HCT116 (cell line): ENCODE data around the gene RNF111. TPM values are rescaled to one million over a fixed set of nuclear protein-coding genes. Genes with fewer than 3 reads are reported as not detected.

Source experiments
- ATAC-seq: fragments of 200-7000 bp; cut with Tn5 transposase; 2 replicates; pipeline ENCODE4 v1.9.1; 2020; ENCODE audit warnings: mild to moderate bottlenecking, moderate library complexity
- BruUV-seq: library from RNA; stranded (reverse); fragments of 400-500 nt; replicated peaks from 2 replicates; lab custom pipeline; 2021; lab: Mats Ljungman, UMichigan
- CTCF ChIA-PET: fragments of 300-600 bp; sonication (Branson Sonifier 250); formaldehyde crosslinking; loops from one replicate; lab custom pipeline; 2021; ENCODE audit warnings: antibody characterized with exemption; lab: Charles Lee
- POLR2A ChIA-PET: fragments of 300-600, 350-600 bp; sonication (Branson Sonifier 250); formaldehyde crosslinking; loops from one replicate; lab custom pipeline; 2021; ENCODE audit warnings: antibody characterized with exemption; lab: Charles Lee
- RAD21 ChIA-PET, 2 experiments: fragments of 300-600 bp; sonication (Branson Sonifier 250); formaldehyde crosslinking; loops; one replicate each; lab custom pipeline; 2023; ENCODE audit warnings: low total read pairs in 2 of 2; ENCODE audit not compliant: uncharacterized antibody in 2 of 2, unreplicated experiment in 2 of 2, low non-redundant PET in 1 of 2; lab: Charles Lee
- DNase-seq: peaks from one replicate; pipeline ENCODE4 v3.0.0-alpha.2; 2010; ENCODE audit warnings: low read depth, low spot score
- H2AFZ ChIP-seq: fragments of 200-600 bp; shearing (Covaris generic), sonication (generic); 2 replicates; pipeline ENCODE4 v1.6.1; 2017; ENCODE audit warnings: low read depth, mixed run types, mixed read lengths, antibody characterized with exemption, low read length; ENCODE audit not compliant: poor library complexity, severe bottlenecking
- H3K27ac ChIP-seq: 2 replicates; pipeline ENCODE4 v1.5.1; 2012; ENCODE audit warnings: low read depth, low read length
- H3K27me3 ChIP-seq: fragments of 200-600 bp; sonication (generic); 2 replicates; pipeline ENCODE4 v1.6.1; 2016; ENCODE audit warnings: mixed run types, low read length, mixed read lengths; ENCODE audit not compliant: insufficient read depth
- H3K36me3 ChIP-seq, 2 experiments: fragments of 200-500 bp in 1 of 2; fragments of 200-600 bp in 1 of 2; sonication (Bioruptor generic) in 1 of 2; sonication (generic) in 1 of 2; 2 replicates each; pipeline versions ENCODE4 v1.5.1 to v1.6.1; 2014 to 2016; ENCODE audit warnings: low read length in 2 of 2, inconsistent platforms in 1 of 2, mixed read lengths in 1 of 2, mixed run types in 1 of 2; ENCODE audit not compliant: insufficient read depth in 2 of 2, control insufficient read depth in 1 of 2
- H3K4me1 ChIP-seq, 2 experiments: fragments of 200-600 bp in 1 of 2; sonication (generic) in 1 of 2; 2 replicates each; pipeline versions ENCODE4 v1.5.1 to v1.6.1; 2012 to 2017; ENCODE audit warnings: low read length in 2 of 2, inconsistent platforms in 1 of 2, mild to moderate bottlenecking in 1 of 2, mixed read lengths in 1 of 2, mixed run types in 1 of 2, moderate library complexity in 1 of 2; ENCODE audit not compliant: insufficient read depth in 2 of 2, control insufficient read depth in 1 of 2
- H3K4me2 ChIP-seq: fragments of 200-600 bp; sonication (generic); 2 replicates; pipeline ENCODE4 v1.6.1; 2017; ENCODE audit warnings: mixed run types, low read length, mixed read lengths
- H3K4me3 ChIP-seq, 2 experiments: fragments of 200-600 bp in 1 of 2; sonication (generic) in 1 of 2; replicated peaks in 1 of 2; 2 replicates each; pipeline ENCODE4 v1.5.1; 2011 to 2016; ENCODE audit warnings: low read length in 2 of 2, control low read depth in 1 of 2, low read depth in 1 of 2, mild to moderate bottlenecking in 1 of 2, mixed read lengths in 1 of 2, mixed run types in 1 of 2
- H3K79me2 ChIP-seq: fragments of 200-600 bp; sonication (generic); 2 replicates; pipeline ENCODE4 v1.6.1; 2017; ENCODE audit warnings: mild to moderate bottlenecking, mixed run types, low read length, moderate library complexity, mixed read lengths; ENCODE audit not compliant: insufficient read depth
- H3K9ac ChIP-seq: fragments of 200-600 bp; sonication (generic); 2 replicates; pipeline ENCODE4 v1.6.1; 2016; ENCODE audit warnings: low read length, mixed read lengths
- H3K9me2 ChIP-seq: fragments of 200-600 bp; sonication (generic), shearing (Covaris generic); 2 replicates; pipeline ENCODE4 v1.6.1; 2017; ENCODE audit warnings: mixed run types, mild to moderate bottlenecking, moderate library complexity; ENCODE audit not compliant: insufficient read depth
- H3K9me3 ChIP-seq, 2 experiments: fragments of 200-500 bp in 1 of 2; fragments of 200-600 bp in 1 of 2; sonication (Bioruptor generic) in 1 of 2; sonication (generic) in 1 of 2; 2 replicates each; pipeline ENCODE4 v1.6.1; 2014 to 2017; ENCODE audit warnings: low read length in 2 of 2, mixed read lengths in 2 of 2, inconsistent platforms in 1 of 2, low read depth in 1 of 2, mild to moderate bottlenecking in 1 of 2, mixed run types in 1 of 2, moderate library complexity in 1 of 2; ENCODE audit not compliant: control insufficient read depth in 1 of 2, insufficient read depth in 1 of 2
- H4K20me1 ChIP-seq: fragments of 200-600 bp; sonication (generic), shearing (Covaris generic); 2 replicates; pipeline ENCODE4 v1.6.1; 2017; ENCODE audit warnings: mixed run types, mild to moderate bottlenecking, moderate library complexity; ENCODE audit not compliant: insufficient read depth
- CBX3 ChIP-seq: IDR thresholded peaks from 2 replicates; pipeline ENCODE4 v1.6.1; 2012; ENCODE audit warnings: low read depth
- CEBPB ChIP-seq: IDR thresholded peaks from 2 replicates; pipeline ENCODE4 v1.6.1; 2012; ENCODE audit warnings: low read depth
- EGR1 ChIP-seq: IDR thresholded peaks from 2 replicates; pipeline ENCODE4 v1.6.1; 2012; ENCODE audit warnings: low read depth
- EZH2 ChIP-seq: fragments of 200-600 bp; sonication (generic); IDR thresholded peaks from 2 replicates; pipeline ENCODE4 v1.6.1; 2017; ENCODE audit warnings: antibody characterized with exemption, mixed run types
- RAD21 ChIP-seq: IDR thresholded peaks from 2 replicates; pipeline ENCODE4 v1.6.1; 2012; ENCODE audit warnings: low read depth, mild to moderate bottlenecking
- REST ChIP-seq: IDR thresholded peaks from 2 replicates; pipeline ENCODE4 v1.6.1; 2012; ENCODE audit warnings: low read depth
- SIN3A ChIP-seq: IDR thresholded peaks from 2 replicates; pipeline ENCODE4 v1.6.1; 2012; ENCODE audit warnings: low read depth
- SP1 ChIP-seq: IDR thresholded peaks from 2 replicates; pipeline ENCODE4 v1.6.1; 2012; ENCODE audit warnings: low read depth
- intact Hi-C: fragments of 100-400 bp; cut with micrococcal nuclease; formaldehyde crosslinking; loops from 2 replicates; pipeline ENCODE4 v1.10.0; 2022
- total RNA-seq: library from RNA; stranded (reverse); gene quantifications from one replicate; pipeline ENCODE4 v1.2.1, GENCODE V29; 2021; ENCODE audit not compliant: unreplicated experiment

RNF111 gene
- total RNA-seq, 1 experiment from 2014 or later = 31.5 TPM

- DNase-seq (no peak), ATAC-seq (no peak)
- Histone ChIP-seq H3K27ac (no peak overlapping the region), H3K4me3 (no peak overlapping the region), H3K9ac (no peak overlapping the region), H4K20me1 (no peaks in the 10 kb centered on the region), H3K79me2 (peaks cover 75% of the 10 kb centered on the region), H3K9me3 (no peaks in the 10 kb centered on the region), H3K27me3 (no peaks in the 10 kb centered on the region), H3K36me3 (0 out of 4 replicates have a peak, but pooled peaks cover 0 to 2% of the 10 kb centered on the region in 2 experiments), H2AFZ (no peak overlapping the region), H3K4me1 (no peaks in the 10 kb centered on the region; a peak in 1 of 4 replicates), H3K4me2 (no peak overlapping the region), H3K9me2 (no peaks in the 10 kb centered on the region)
- POLR2A ChIA-PET = interaction anchor here (0.7 kb wide), 1 partner anchor 287 kb away, joined by 5 read pairs; no protein-coding TSS in a partner anchor
- intact Hi-C loops = no loop called here
- BruUV-seq = no TSS peak
- CTCF ChIA-PET = no interaction called here
- RAD21 ChIA-PET = no interaction called here
- TF ChIP-seq CBX3 = no peak
- TF ChIP-seq REST = no peak
- TF ChIP-seq EGR1 = no peak
- TF ChIP-seq SP1 = no peak
- no peak for TF ChIP-seq RAD21
- TF ChIP-seq CEBPB = no peak
These were observed 30.0 kb downstream of the RNF111 start for GRCh38 chr15:59017449-59017848.

DNA sequence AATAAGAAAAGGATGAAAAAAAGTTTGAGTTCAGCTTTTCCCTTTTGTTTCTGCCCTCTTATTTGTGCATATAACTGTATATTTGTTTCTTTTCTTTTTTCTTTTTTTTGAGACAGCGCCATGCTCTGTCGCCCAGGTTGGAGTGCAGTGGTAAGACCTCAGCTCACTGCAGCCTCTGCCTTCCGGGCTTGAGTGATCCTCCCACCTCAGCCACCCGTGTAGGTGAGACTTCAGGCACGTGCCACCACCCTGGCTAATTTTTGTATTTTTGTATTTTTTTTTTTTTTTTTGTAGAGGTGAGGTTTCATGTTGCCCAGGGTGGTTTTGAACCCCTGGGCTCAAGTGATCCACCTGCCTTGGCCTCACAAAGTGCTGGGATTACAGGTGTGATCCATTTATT is 31.4 kb downstream of the RNF111 start:
- ChIA-PET POLR2A (interaction anchor here (1.6 kb wide), 1 partner anchor 10 kb away, joined by 4 read pairs; no protein-coding TSS in a partner anchor), RAD21 (no interaction called here), CTCF (no interaction called here)
- Histone ChIP-seq H3K4me1 (no peaks in the 10 kb centered on the region), H4K20me1 (no peaks in the 10 kb centered on the region), H3K9me2 (no peaks in the 10 kb centered on the region), H3K4me2 (no peak overlapping the region), H3K4me3 (no peak overlapping the region), H3K79me2 (peaks cover 66% of the 10 kb centered on the region), H3K9me3 (no peaks in the 10 kb centered on the region), H3K27ac (no peak overlapping the region), H3K36me3 (0 out of 4 replicates have a peak, but pooled peaks cover 0 to 2% of the 10 kb centered on the region in 2 experiments), H3K27me3 (no peaks in the 10 kb centered on the region), H2AFZ (no peak overlapping the region), H3K9ac (no peak overlapping the region)
- DNase-seq (no peak), ATAC-seq (no peak)
- TF ChIP-seq EZH2 (no peak), SIN3A (no peak)
- no TSS peak for BruUV-seq
- intact Hi-C loops = no loop called here
